Coronary artery (tissue), 2 donors: ENCODE data around the gene DDX5.

Experiments
- DNase-seq: peaks from one replicate; pipeline ENCODE4 v3.0.0-alpha.2; 2017; ENCODE audit warnings: low spot score
- H3K27ac ChIP-seq, 2 donors: fragments of 200-600 bp; sonication (generic); one replicate each; pipeline ENCODE4 v1.5.1; 2016 to 2019
- H3K4me3 ChIP-seq: fragments of 200-600 bp; sonication (generic); 2 replicates; pipeline ENCODE4 v1.5.1; 2016; ENCODE audit warnings: mild to moderate bottlenecking, moderate library complexity
- TF ChIP-seq, protein P1 (sequence below): fragments of 200-600 bp; sonication (generic); IDR thresholded peaks from one replicate; pipeline ENCODE4 v1.5.1; 2019; ENCODE audit warnings: antibody characterized with exemption

DDX5 gene

DNA sequence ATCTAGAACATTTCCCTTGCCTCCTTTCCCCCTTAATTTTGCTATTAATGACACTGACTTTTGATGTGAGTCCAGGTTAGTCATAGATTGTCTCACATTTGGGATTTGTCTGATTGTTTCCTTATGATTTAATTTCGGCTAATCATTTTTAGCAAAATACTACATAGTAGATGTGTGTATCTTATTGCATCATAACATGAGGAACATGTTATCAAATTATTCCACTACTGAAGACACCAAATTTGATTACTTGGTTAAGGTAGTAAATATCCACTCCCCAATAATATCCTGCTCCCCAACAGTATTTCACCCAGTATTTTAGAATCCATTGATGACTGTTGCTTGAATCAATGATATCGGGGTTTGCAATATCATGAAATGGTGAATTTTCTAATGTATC, 12.0 kb downstream of the DDX5 start:
- Histone ChIP-seq H3K27ac (no peak overlapping the region), H3K4me3 (no peak overlapping the region)
- DNase-seq, result no peak
- TF ChIP-seq, protein P1, sequence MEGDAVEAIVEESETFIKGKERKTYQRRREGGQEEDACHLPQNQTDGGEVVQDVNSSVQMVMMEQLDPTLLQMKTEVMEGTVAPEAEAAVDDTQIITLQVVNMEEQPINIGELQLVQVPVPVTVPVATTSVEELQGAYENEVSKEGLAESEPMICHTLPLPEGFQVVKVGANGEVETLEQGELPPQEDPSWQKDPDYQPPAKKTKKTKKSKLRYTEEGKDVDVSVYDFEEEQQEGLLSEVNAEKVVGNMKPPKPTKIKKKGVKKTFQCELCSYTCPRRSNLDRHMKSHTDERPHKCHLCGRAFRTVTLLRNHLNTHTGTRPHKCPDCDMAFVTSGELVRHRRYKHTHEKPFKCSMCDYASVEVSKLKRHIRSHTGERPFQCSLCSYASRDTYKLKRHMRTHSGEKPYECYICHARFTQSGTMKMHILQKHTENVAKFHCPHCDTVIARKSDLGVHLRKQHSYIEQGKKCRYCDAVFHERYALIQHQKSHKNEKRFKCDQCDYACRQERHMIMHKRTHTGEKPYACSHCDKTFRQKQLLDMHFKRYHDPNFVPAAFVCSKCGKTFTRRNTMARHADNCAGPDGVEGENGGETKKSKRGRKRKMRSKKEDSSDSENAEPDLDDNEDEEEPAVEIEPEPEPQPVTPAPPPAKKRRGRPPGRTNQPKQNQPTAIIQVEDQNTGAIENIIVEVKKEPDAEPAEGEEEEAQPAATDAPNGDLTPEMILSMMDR, result no peak

DNA sequence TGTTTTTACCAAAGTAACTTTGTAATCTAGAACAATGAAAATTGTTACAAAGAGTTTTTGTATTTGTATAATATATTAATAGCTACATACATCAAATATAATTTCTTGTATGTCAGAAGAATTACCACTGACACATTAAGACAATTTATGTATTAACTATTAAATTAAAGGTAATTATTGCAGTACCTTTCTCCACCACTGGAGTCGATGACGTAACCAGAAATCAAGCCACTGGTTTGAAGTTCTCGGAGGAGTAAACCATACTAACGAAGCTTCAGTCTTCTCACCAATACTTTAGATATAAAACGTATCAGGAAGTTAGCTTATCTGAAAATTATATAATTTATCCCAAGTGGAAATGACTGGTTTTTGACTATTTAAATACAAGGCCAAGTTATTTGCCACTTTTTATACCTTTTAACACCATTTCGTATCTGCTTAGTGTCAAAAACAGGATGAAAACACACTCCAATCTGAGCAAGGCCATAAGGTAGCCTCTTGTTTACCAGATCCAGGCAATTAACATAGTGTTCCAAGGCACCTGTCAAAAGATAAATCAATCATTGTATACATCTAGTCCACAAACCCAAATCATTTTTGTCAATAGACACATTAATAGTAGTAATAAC, 13.5 kb downstream of the DDX5 start:
- Histone ChIP-seq H3K4me3 (no peak overlapping the region), H3K27ac (no peak overlapping the region)
- DNase-seq, result no peak
- TF ChIP-seq, protein P1, result peak; percentile 27

DNA sequence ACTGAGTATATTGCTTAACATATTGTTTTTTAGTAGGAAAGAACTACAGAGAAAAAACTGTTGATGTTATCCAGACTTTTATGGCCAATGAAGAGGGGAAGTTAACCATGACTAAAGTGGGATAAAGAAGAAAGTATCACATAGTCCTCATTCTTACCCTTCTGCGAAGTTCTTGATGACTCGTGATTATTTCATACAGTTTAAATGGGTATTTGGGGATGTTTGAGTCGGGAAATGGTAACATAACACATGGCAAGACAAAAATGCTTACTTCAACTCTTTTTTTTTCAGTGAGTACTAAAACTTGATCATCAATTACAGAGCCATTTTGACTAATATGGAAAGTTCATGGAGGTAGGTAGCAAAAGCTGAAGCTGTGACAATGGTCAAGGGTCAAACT, 14.1 kb downstream of the DDX5 start:
- H3K27ac ChIP-seq, result no peak overlapping the region
- TF ChIP-seq, protein P1, result no peak
- H3K4me3 ChIP-seq, result no peak overlapping the region
- no peak for DNase-seq

DNA sequence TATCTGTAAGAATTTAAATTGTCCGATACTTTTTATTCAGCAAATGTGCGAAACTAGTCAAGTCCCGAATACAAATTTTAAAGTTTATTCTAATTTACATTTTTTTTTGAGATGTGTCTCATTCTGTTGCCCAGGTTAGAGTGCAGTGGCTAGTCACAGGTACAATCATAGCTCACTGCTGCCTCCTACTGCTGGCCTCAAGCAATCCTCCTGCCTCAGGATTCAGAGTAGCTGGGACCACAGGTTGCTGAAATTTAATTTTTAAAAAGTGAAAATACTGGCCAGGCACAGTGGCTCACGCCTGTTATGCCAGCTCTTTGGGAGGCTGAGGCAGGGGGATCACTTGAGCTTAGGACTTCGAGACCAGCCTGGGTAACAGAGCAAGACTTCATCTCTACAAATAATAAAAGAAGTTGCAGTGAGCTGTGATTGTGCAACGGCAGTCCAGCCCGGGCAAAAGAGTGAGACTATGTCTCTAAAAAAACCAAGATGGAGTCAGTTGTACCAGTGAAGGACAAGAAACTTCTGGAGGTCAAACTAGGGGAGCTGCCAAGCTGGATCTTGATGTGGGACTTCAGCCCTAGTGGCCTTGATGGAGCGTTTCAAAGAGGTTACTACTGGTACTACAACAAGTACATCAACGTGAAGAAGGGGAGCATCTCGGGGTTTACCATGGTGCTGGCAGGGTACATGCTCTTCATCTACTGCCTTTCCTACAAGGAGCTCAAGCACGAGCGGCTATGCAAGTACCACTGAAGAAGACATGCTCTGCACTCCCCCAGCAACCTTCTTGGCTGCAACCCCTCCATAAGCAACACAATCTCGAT, 14.8 kb downstream of the DDX5 start:
- Histone ChIP-seq H3K27ac (no peak overlapping the region), H3K4me3 (no peak overlapping the region)
- no peak for DNase-seq
- TF ChIP-seq, protein P1, result no peak

DNA sequence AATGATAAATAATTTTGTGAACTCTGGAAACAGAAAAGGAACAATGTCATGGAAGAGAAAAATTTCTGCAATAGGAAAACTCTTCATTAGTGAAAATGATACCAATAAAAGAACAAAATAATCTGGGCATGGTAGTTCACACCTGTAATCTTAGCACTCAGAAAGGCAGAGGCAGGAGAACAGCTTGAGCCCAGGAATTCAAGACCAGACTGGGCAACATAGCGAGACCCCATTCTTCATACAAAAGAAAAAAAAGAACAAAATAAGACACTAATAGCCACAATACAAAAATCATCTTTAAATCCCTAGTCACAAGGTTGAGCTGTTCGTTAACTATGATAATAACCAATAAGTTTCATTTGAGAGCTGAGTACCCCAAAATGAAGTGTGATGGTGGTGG, 17.8 kb downstream of the DDX5 start:
- Histone ChIP-seq H3K4me3 (no peak overlapping the region), H3K27ac (no peak overlapping the region)
- DNase-seq, result no peak
- TF ChIP-seq, protein P1, result no peak

DNA sequence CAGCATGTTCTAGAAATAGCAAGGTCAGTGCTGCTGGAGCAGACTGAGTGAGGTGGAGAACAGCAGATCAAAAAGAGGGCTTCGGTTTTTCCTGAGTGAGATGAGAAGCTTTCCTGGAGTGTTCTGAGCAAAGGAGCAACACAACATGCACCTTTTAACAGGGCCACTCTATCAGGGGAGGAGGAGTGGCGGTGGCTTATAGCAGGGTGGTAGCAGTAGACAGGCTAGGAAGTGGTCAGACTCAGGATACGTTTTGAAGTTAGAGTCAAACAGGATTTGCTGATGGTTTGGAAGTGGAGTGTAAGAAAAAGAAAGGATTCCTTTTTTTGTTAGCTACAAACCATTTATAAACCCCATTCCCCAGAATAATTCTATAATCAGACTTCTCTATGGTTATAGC, 21.7 kb downstream of the DDX5 start:
- H3K4me3 ChIP-seq, result no peak overlapping the region
- no peak overlapping the region for H3K27ac ChIP-seq
- no peak for DNase-seq
- TF ChIP-seq, protein P1, result no peak

DNA sequence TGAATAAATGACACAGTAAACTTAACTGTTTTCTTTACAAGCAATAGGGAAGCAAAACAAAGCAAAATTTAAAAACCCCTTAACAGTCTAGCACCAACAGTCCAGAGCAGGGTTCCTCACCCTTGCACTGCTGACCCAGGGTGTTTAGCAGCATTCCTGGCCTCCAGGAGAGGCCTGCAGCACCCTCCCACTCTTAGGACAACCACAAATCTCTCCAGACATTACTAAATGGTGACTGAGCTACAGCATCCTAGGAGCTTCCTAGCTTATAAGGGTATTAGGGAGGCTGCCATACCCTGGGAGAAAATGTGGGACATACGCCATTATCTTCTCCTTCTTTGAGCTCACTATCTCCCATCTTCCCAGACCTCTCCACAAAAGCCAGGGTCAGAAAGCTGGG, 25.1 kb downstream of the DDX5 start:
- DNase-seq, result no peak
- Histone ChIP-seq H3K4me3 (no peak overlapping the region), H3K27ac (no peak overlapping the region)
- TF ChIP-seq, protein P1, result no peak
